ENCODE measurements around the gene B3GALT2.

B3GALT2 gene

DNA sequence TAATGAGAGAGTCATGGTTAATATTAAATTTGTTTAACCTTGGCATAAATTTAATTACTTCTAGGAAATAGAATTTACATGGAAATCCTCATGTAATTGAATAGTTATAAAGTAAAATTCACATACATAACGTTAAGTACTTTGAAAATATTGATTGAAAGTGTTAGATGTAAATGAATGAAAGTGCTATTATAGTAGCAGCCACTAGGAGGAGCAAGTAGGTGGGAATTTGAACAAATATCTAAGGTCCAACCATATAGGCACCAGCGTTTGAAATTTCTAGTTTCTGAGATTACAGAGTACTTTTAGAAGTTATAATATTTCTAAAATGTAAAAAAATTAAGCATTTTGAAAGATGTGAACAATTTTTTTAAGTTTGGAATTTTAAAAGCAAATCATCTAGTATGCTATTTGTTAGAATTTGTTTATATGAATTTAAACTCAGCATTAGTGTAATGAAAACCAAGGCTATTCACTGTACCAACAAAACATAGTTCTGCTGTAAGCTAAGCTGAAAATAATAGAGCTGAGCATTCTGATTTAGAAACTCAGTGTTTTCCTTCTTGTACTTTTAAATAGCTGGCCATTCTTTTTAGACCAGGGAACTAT is 3.3 kb downstream of the B3GALT2 start:
- TF ChIP-seq, protein P1, sequence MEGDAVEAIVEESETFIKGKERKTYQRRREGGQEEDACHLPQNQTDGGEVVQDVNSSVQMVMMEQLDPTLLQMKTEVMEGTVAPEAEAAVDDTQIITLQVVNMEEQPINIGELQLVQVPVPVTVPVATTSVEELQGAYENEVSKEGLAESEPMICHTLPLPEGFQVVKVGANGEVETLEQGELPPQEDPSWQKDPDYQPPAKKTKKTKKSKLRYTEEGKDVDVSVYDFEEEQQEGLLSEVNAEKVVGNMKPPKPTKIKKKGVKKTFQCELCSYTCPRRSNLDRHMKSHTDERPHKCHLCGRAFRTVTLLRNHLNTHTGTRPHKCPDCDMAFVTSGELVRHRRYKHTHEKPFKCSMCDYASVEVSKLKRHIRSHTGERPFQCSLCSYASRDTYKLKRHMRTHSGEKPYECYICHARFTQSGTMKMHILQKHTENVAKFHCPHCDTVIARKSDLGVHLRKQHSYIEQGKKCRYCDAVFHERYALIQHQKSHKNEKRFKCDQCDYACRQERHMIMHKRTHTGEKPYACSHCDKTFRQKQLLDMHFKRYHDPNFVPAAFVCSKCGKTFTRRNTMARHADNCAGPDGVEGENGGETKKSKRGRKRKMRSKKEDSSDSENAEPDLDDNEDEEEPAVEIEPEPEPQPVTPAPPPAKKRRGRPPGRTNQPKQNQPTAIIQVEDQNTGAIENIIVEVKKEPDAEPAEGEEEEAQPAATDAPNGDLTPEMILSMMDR (IDR thresholded peaks at IDR 0.05; ENCODE audit: extremely low read depth, missing control alignments), result peak; percentile 77
- peak; percentile 5 for DNase-seq (ENCODE audit: low spot score)

DNA sequence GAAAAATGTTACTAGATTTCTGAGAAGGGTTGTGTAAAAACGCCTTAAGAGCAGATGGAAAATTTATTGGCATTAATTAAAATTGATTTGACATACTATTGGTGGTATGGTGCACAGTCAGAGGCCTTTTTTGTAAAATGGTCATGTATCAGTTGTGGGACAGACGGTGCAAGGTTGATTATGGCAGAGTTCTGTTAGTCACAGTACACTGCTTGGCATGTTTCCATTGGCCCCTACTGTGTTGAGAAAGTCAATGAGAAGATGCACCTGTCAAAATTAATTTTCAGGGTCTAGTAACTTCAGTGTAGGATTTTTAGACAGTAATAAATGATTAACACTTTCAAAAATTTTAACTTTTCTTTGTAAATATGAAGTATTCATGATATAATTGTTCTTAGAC is 4.4 kb downstream of the B3GALT2 start:
- no peak for DNase-seq (ENCODE audit: low spot score)
- TF ChIP-seq, protein P1 (IDR thresholded peaks at IDR 0.05; ENCODE audit: extremely low read depth, missing control alignments), result no peak

DNA sequence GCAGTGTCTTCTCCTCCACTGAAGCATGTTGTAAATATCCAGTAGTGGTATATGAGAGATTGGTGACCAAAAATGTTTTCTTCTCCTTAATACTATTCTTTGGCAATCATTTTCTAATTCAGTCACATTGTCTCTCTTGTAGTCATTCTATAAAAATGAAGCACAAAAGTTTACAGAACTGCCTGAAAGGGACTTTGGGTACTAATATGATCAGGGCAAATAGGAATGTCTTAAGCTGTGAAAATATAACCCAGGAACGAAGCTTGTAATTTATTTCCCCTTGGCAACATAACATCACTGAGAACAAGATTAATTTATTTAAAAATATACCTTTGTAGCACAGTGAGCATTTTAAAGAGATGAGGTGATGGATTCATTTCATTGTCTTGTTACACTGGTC is 4.9 kb downstream of the B3GALT2 start:
- TF ChIP-seq, protein P1 (IDR thresholded peaks at IDR 0.05; ENCODE audit: extremely low read depth, missing control alignments), result no peak
- no peak for DNase-seq (ENCODE audit: low spot score)

DNA sequence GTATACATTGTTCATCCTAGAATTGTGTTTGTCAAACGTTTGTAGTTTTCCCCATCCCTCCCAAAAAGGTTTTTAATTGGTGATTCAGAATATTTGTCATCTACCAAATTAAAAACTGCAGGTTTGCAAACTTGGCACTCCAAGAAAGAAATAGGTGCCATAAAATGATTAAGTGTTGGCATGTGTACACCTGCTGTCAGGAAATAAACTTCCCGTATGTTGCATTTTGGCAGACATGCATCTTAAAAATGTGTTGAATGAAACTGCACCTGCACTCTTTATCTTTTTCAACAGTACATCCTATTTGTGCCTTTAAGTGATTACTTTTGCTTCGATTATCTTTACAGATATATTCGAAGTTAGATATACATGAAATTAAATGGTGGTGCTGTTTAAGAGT is 7.3 kb downstream of the B3GALT2 start:
- DNase-seq (ENCODE audit: low spot score), result no peak
- TF ChIP-seq, protein P1 (IDR thresholded peaks at IDR 0.05; ENCODE audit: extremely low read depth, missing control alignments), result no peak

GRCh38 chr1:193176788-193177187 is 9.6 kb downstream of the B3GALT2 start:
- TF ChIP-seq, protein P1 (IDR thresholded peaks at IDR 0.05; ENCODE audit: extremely low read depth, missing control alignments), result no peak

GRCh38 chr1:193176113-193176512 is 10.3 kb downstream of the B3GALT2 start:
- no peak for DNase-seq (ENCODE audit: low spot score)
- TF ChIP-seq, protein P1 (IDR thresholded peaks at IDR 0.05; ENCODE audit: extremely low read depth, missing control alignments), result no peak

More at GRCh38 chr1:193176788-193177187, 9.6 kb downstream of the B3GALT2 start:
- DNase-seq (ENCODE audit: low spot score), result no peak

DNA sequence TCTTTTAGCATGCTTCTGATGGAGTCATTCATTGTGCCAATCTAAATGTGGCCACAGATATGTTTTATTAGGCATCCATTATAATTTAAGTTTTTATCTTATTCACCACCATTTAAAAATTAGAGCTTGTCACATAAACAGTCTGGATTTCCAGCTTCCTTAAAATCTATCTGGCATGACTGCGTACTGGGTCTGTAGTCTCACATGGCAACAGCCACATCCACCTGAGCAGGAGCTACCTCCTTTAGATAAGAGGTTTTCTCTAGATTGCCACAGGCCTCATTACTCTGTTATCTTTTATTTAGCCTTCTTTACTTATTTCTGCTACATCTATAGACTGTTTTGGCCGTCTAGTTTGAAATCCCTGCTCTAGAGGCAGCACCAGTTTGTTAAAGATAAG is 29.1 kb downstream of the B3GALT2 start:
- TF ChIP-seq, protein P1 (IDR thresholded peaks at IDR 0.05; ENCODE audit: extremely low read depth, missing control alignments), result no peak
- no peak for DNase-seq (ENCODE audit: low spot score)

Measured in GM20000 (cell line).